Nucleus accumbens (tissue), 56 donors: ENCODE data around the gene SRSF1.

ENCODE experiments used
- DNase-seq, 56 donors: peaks; one replicate each; lab custom pipeline; 2025; lab: John Stamatoyannopoulos, UW

The SRSF1 gene

GRCh38 chr17:58019521-58019920 is 12.5 kb upstream of the SRSF1 start:
- DNase-seq: no peak

DNA sequence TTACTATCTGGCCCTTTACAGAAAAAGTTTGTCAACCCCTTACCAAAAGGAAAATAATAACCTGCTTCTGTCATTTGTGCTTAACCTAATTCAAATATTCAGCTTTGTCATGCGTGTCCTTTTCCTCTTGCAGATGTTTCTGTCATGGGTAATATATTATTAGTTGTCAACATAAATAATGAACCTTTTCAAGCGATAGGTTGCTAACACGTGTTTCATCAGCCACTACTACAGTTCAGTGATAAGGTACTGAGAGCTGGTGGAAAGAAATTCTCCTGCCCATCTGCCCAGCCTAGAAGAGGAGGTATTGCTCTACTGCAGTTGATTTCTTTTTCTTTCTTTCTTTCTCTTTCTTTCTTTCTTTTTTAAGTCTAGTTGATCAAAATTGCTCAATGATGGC is 12.0 kb upstream of the SRSF1 start:
- no peak for DNase-seq

- DNase-seq: no peak
These were observed 3.2 kb upstream of the SRSF1 start for GRCh38 chr17:58010067-58010799.

- peak in 1 of 56 donors; percentile 61 for DNase-seq
These were observed 998 bp upstream of the SRSF1 start for GRCh38 chr17:58007781-58008706.

GRCh38 chr17:58006560-58006923 is 504 bp downstream of the SRSF1 start:
- peak in 51 of 56 donors; percentile 28 to 85 (median 68) for DNase-seq

DNA sequence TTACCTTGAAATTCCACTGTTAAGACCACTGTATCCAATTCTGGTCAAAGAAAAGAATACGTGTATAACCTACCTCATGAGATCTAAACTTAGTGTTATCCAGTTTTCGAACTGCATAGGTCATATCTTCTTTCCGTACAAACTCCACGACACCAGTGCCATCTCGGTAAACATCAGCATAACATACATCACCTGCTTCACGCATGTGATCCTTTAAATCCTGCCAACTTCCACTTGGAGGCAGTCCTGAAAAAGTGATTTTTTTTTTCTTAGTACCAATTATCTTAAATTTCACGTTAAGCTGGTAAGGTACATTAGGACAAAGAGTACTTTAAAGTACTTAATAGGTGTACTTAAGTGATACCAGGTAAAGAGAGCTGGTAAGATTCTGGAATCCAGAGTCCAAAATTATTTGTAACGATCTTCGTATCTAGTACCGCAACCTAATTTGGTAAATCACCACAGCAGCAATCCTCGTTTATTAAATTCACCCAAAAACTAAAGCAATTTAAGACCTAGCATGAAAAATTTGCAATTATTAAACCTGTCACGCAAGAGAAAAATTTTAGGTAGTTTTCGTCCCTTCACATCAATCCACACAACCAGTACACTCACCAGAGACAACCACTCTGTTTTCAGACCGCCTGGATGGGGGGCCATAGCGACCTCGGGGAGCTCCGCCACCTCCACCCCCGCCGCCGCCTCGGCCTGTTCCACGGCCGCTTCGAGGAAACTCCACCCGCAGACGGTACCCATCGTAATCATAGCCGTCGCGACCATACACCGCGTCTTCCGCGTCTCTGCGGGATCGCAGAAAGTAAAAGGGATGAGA is 1.1 kb downstream of the SRSF1 start:
- DNase-seq: no peak

- DNase-seq: no peak
These were observed 1.9 kb downstream of the SRSF1 start for GRCh38 chr17:58005031-58005727.

GRCh38 chr17:58004060-58004459 is 3.0 kb downstream of the SRSF1 start:
- DNase-seq: no peak

- DNase-seq: no peak
These were observed 4.1 kb downstream of the SRSF1 start for GRCh38 chr17:58002973-58003372.

DNA sequence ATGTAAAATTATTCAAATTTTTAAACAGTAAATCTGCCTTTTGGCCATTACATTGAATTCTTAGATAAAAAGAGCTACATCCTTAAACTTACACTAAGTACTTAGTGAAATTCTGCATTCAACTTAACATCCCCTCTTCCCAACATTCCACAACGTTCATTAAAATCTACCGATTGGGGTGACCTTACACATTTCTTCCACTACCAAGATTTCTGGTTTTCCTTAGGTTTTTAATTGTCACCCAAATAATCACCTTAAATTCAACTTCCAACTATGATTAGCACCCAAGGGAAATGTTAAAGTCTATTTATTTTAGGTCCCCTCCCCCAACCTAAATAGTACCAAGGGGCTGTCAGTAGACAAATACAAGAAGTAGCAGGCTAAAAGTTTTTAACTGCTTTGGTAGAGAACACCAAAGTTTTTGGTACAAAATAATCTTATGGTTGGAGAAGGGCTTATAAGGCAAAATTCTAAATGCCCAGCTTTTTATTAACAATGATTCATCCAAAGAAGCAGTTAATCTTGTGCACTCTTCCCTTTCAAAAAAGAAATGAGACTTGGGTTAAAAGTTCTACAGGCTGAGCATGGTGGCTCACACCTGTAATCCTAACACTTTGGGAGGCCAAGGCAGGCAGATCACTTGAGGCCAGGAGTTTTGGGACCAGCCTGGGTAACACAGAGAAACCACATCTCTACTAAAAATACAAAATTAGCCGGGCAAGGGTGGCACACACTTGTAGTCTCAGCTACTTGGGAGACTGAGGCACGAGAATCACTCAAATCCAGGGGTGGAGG is 4.7 kb downstream of the SRSF1 start:
- no peak for DNase-seq

DNA sequence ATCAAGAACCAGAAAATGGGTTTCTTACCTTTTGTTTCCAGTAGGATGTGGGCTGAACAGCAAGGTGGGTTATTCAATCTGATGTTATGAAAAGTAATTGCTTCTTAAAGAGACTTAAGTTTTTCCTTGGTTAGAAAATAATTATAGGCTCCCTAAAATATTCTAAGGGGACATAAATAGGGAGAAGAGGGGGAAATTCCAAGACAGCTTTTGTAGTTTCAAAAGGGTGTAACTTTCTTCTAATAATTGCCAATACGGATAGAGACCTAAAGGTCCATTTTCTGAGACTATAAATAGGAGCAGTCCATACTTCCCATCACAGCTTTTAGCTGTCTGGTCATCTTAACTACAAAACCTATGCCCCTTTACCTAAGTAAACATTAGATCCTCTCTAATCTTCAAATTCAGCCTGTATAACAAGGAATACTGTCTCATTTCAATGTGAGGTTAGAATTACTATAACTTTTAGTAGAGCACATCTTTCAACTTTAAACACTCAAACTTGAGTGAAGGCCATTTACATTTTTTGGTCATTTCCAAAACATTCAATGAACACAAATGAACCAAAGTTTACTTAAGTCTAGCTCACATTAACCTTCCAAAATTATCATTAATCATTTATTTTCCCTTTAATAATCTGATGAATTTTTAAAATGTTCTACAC is 5.5 kb downstream of the SRSF1 start:
- no peak for DNase-seq

DNA sequence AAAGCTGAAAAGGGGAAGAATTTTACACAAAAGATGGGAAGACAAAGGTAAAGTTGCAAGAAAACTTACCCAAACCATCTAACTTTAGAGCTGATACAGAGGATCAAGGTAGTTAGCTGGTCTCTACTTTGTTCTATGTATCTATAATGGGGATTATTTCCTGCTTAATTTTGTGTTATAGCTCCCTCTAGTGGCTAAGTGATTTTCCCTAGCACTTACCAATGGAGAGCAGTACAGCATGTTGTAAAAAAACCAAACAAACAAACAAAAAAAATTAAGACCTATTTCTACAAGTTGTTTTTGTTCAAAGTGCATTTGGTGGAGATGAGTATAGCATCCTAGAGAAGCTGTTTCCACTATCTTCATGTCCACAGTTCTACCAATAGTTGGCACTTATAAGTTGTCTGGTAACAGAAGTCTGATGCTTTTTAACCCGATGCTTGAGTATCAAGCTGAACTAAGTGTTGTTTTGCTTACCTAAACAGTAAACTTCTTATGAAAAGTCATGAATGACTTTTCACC is 7.5 kb downstream of the SRSF1 start:
- no peak for DNase-seq

GRCh38 chr17:57999010-57999495 is 8.0 kb downstream of the SRSF1 start:
- DNase-seq: no peak

DNA sequence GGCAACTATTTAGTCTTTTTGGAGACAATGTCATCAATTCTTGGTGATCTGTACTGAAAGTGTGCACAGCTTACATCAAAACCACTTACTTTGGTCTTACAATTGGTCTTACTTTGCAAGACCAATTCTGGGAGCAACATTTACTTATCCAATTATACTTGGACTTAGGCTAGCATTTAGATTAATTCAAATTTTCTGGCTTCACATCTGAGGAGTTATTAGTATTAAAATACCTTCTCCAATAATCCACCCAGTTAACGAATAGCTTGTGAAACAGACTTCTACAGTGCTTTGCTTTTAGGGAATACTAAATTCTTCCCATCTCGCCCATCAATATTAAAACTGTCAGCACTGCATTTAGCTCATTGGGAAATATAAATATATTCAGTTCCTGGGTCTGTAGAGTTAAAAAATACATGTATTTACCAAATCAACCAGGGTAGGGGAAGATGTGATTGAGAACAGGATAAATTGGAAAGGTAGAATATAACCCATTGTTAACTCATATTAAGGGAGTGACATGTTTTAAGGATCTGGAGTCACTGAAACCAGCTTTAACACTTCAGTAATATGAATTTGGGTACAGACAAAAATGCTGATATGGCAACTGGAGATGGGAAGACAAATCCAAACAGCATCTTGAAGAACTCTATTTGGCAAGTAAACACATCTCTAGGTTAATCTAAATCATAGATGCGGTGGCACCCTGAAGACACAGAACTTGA is 9.8 kb downstream of the SRSF1 start:
- no peak for DNase-seq

GRCh38 chr17:57995076-57995956 is 11.7 kb downstream of the SRSF1 start:
- peak in 45 of 56 donors; percentile 18 to 79 (median 53) for DNase-seq

DNA sequence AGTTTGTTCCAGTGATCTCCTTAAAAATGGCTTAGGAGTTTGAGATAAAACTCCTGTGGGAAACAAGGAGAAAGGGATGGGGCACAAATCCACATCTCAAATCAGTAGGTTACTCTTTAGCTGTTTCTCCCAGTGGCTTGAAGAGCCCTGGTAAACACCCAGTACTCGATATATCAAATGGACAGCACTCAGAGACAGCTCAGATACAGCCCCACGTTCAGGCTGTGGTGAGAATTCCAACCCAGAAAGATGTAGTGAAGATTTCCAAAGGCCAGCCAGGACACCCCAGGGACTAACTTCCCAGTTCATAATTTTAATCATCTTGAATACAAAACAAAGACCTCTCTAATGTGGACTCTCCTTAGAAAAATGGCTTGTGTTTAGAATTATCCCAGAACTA is 12.6 kb downstream of the SRSF1 start:
- no peak for DNase-seq
